Measurements from ENCODE around the gene SATB2.

DNA sequence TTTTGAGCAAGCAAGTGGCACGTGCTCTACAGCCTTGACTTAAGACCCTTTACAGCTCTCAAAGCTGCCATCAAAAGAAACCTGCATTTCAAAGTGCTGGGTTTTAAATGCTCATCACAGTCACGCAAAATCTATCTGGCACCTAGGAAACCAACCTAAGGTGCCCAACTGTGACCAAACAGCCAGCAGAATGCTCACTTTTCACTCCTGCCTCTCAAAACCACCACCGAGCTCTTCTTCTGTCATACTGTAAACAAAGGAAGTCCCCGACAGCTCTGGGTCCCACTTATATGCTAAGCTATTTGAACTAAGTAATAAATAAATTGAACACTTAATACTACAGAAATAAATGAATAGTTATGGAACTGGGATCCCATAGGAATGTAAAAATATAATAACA is 33.6 kb downstream of the SATB2 start:
- no peak for TF ChIP-seq POLR2A (IDR thresholded peaks at IDR 0.05)
- TF ChIP-seq, protein P1, sequence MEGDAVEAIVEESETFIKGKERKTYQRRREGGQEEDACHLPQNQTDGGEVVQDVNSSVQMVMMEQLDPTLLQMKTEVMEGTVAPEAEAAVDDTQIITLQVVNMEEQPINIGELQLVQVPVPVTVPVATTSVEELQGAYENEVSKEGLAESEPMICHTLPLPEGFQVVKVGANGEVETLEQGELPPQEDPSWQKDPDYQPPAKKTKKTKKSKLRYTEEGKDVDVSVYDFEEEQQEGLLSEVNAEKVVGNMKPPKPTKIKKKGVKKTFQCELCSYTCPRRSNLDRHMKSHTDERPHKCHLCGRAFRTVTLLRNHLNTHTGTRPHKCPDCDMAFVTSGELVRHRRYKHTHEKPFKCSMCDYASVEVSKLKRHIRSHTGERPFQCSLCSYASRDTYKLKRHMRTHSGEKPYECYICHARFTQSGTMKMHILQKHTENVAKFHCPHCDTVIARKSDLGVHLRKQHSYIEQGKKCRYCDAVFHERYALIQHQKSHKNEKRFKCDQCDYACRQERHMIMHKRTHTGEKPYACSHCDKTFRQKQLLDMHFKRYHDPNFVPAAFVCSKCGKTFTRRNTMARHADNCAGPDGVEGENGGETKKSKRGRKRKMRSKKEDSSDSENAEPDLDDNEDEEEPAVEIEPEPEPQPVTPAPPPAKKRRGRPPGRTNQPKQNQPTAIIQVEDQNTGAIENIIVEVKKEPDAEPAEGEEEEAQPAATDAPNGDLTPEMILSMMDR (IDR thresholded peaks at IDR 0.05): no peak

Measured in lower leg skin (tissue), 3 donors.